ENCODE measurements around the gene RD3L. TPM values are rescaled to one million over a fixed set of nuclear protein-coding genes. Genes with fewer than 3 reads are reported as not detected.

Gene RD3L
- total RNA-seq, 2 donors from 2014 or later = not detected

GRCh38 chr14:103898204-103898603 lies 44.1 kb downstream of the RD3L start:
- ATAC-seq (replicated peaks in 1 of 2) (no peak), DNase-seq (no peak)
- Mint-ChIP-seq H3K27me3 (ENCODE audit: low read depth) (no peaks in the 10 kb centered on the region), H3K4me3 (no peak overlapping the region), H3K4me1 (ENCODE audit: low read depth) (peaks cover 7% of the 10 kb centered on the region), H3K9me3 (no peaks in the 10 kb centered on the region), H3K36me3 (ENCODE audit: insufficient read depth in 2 of 2) (no peaks in the 10 kb centered on the region), H3K27ac (no peak overlapping the region)

- Mint-ChIP-seq H3K4me3 (no peak overlapping the region), H3K9me3 (no peaks in the 10 kb centered on the region), H3K36me3 (ENCODE audit: insufficient read depth in 2 of 2) (no peaks in the 10 kb centered on the region), H3K4me1 (ENCODE audit: low read depth) (peaks cover 7% of the 10 kb centered on the region), H3K27ac (no peak overlapping the region), H3K27me3 (ENCODE audit: low read depth) (no peaks in the 10 kb centered on the region)
- DNase-seq = no peak
- ATAC-seq (replicated peaks in 1 of 2) = no peak
These were observed 45.0 kb downstream of the RD3L start for GRCh38 chr14:103897075-103897947.

- Mint-ChIP-seq H3K27ac (no peak overlapping the region), H3K36me3 (ENCODE audit: insufficient read depth in 2 of 2) (no peaks in the 10 kb centered on the region), H3K4me3 (no peak overlapping the region), H3K27me3 (ENCODE audit: low read depth) (no peaks in the 10 kb centered on the region), H3K9me3 (no peaks in the 10 kb centered on the region), H3K4me1 (ENCODE audit: low read depth) (peaks cover 7% of the 10 kb centered on the region)
- ATAC-seq (replicated peaks in 1 of 2) (no peak), DNase-seq (no peak)
These were observed 45.8 kb downstream of the RD3L start for GRCh38 chr14:103896578-103896977.

- no peaks in the 10 kb centered on the region for H3K27me3 Mint-ChIP-seq (ENCODE audit: low read depth)
- no peak overlapping the region for H3K4me3 Mint-ChIP-seq
- no peaks in the 10 kb centered on the region for H3K36me3 Mint-ChIP-seq (ENCODE audit: insufficient read depth in 2 of 2)
- no peaks in the 10 kb centered on the region for H3K9me3 Mint-ChIP-seq
- DNase-seq (no peak), ATAC-seq (replicated peaks in 1 of 2) (no peak)
- no peaks in the 10 kb centered on the region for H3K4me1 Mint-ChIP-seq (ENCODE audit: low read depth)
- no peak overlapping the region for H3K27ac Mint-ChIP-seq
These were observed 47.6 kb downstream of the RD3L start for GRCh38 chr14:103894723-103895059.

- Mint-ChIP-seq H3K4me1 (ENCODE audit: low read depth) (no peaks in the 10 kb centered on the region), H3K9me3 (no peaks in the 10 kb centered on the region), H3K27ac (no peak overlapping the region), H3K27me3 (ENCODE audit: low read depth) (no peaks in the 10 kb centered on the region), H3K4me3 (no peak overlapping the region), H3K36me3 (ENCODE audit: insufficient read depth in 2 of 2) (no peaks in the 10 kb centered on the region)
- DNase-seq (no peak), ATAC-seq (replicated peaks in 1 of 2) (no peak)
These were observed 48.2 kb downstream of the RD3L start for GRCh38 chr14:103894034-103894722.

GRCh38 chr14:103892247-103892646 lies 50.1 kb downstream of the RD3L start:
- DNase-seq (no peak), ATAC-seq (replicated peaks in 1 of 2) (no peak)
- H3K4me3 Mint-ChIP-seq = no peak overlapping the region
- H3K27ac Mint-ChIP-seq = no peak overlapping the region
- H3K27me3 Mint-ChIP-seq (ENCODE audit: low read depth) = no peaks in the 10 kb centered on the region
- H3K9me3 Mint-ChIP-seq = no peaks in the 10 kb centered on the region
- no peaks in the 10 kb centered on the region for H3K36me3 Mint-ChIP-seq (ENCODE audit: insufficient read depth in 2 of 2)
- H3K4me1 Mint-ChIP-seq (ENCODE audit: low read depth) = no peaks in the 10 kb centered on the region

GRCh38 chr14:103891667-103892215 lies 50.6 kb downstream of the RD3L start:
- Mint-ChIP-seq H3K9me3 (no peaks in the 10 kb centered on the region), H3K4me3 (no peak overlapping the region), H3K27me3 (ENCODE audit: low read depth) (no peaks in the 10 kb centered on the region), H3K36me3 (ENCODE audit: insufficient read depth in 2 of 2) (no peaks in the 10 kb centered on the region), H3K27ac (no peak overlapping the region), H3K4me1 (ENCODE audit: low read depth) (no peaks in the 10 kb centered on the region)
- DNase-seq (no peak), ATAC-seq (replicated peaks in 1 of 2) (no peak)

- no peak overlapping the region for H3K4me3 Mint-ChIP-seq
- no peaks in the 10 kb centered on the region for H3K4me1 Mint-ChIP-seq (ENCODE audit: low read depth)
- no peaks in the 10 kb centered on the region for H3K27me3 Mint-ChIP-seq (ENCODE audit: low read depth)
- DNase-seq (no peak), ATAC-seq (replicated peaks in 1 of 2) (no peak)
- no peak overlapping the region for H3K27ac Mint-ChIP-seq
- H3K9me3 Mint-ChIP-seq = no peaks in the 10 kb centered on the region
- no peaks in the 10 kb centered on the region for H3K36me3 Mint-ChIP-seq (ENCODE audit: insufficient read depth in 2 of 2)
These were observed 51.3 kb downstream of the RD3L start for GRCh38 chr14:103890821-103891666.

Other genes with a start within 250 kb of the RD3L start
- gene XRCC3, start 227.1 kb downstream of the RD3L start, total RNA-seq = 10 to 100 TPM; 31.5 to 47.4 TPM
- 10 to 100 TPM; 11.6 to 15.7 TPM for gene ZFYVE21, start 226.7 kb downstream of the RD3L start, total RNA-seq
- gene PPP1R13B, start 95.0 kb downstream of the RD3L start, total RNA-seq = 10 to 100 TPM; 13.8 to 15.4 TPM
- 1 to 10 TPM; 1.6 to 4.6 TPM for gene TDRD9, start 14.1 kb downstream of the RD3L start, total RNA-seq
- gene ASPG, start 143.2 kb upstream of the RD3L start, total RNA-seq = under 1 TPM in 1 of 2 donors, not detected in 1; 0.30 TPM
- gene KIF26A, start 196.1 kb upstream of the RD3L start, total RNA-seq = under 1 TPM; 0.05 to 0.25 TPM

Measured in activated T-cell treated with anti-CD3 and anti-CD28 coated beads, Interleukin-2, amount 50 U/mL, for 72 hours (primary cell).